GM13977 (cell line): ENCODE results near the gene SLC37A3.

Source experiments
- DNase-seq: peaks from one replicate; pipeline ENCODE4 v3.0.0; 2012; ENCODE audit warnings: low spot score
- CTCF ChIP-seq: IDR thresholded peaks from 2 replicates; pipeline ENCODE4 v1.5.1; 2012; ENCODE audit warnings: mild to moderate bottlenecking, control low read depth; ENCODE audit not compliant: insufficient read depth; ENCODE audit errors: extremely low read depth, missing control alignments
- in situ Hi-C: fragments of 300-500 bp; cut with MboI; formaldehyde crosslinking; loops from one replicate; pipeline ENCODE4 v1.12.0; 2022; ENCODE audit warnings: low sequenced_read_pairs, low pct_unique_long_range_greater_than_20kb, mixed read lengths, inconsistent platforms; ENCODE audit not compliant: unreplicated experiment

Gene SLC37A3

GRCh38 chr7:140390466-140391190, 7.7 kb downstream of the SLC37A3 start:
- peak; percentile 24 for DNase-seq
- in situ Hi-C loops = no loop called here
- TF ChIP-seq CTCF = no peak

GRCh38 chr7:140390034-140390433, 8.3 kb downstream of the SLC37A3 start:
- in situ Hi-C loops = no loop called here
- no peak for DNase-seq
- TF ChIP-seq CTCF = no peak

- TF ChIP-seq CTCF = no peak
- no peak for DNase-seq
- in situ Hi-C loops = no loop called here
These were observed 8.9 kb downstream of the SLC37A3 start for GRCh38 chr7:140389445-140389844.

- no peak for DNase-seq
- no peak for TF ChIP-seq CTCF
- in situ Hi-C loops = no loop called here
These were observed 13.3 kb downstream of the SLC37A3 start for GRCh38 chr7:140384894-140385545.

DNA sequence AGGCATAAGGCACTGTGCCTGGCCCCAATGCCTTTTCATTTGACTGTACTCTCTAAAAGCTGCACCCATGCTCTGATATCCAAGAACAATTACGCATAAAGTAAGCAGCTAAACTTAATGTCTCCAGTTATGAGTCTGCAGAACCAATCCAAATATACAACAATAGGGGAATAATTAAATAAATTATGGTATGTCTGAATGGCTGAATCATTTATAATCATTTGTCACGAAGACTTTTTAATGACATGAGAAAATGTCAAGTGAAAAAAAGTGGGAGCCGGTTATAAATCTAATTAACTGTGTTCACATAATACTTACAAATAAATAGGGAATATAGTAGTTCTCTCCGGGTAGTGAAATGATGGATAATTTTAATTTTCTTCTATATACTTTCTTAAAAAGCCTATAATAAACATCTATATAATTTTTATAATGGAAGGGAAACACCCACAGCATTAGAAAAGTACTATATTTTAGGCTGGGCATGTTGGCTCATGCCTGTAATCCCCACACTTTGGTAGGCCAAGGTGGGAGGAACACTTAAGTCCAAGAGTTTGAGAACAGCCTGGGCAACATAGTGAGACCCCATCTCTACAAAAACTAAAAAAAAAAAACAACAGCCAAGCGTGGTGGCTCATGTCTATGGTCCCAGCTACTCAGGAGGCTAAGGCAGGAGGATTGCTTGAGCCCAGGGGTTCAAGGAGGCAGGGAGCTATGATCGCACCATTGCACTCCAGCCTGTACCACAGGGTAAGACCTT, 14.2 kb downstream of the SLC37A3 start:
- no peak for DNase-seq
- in situ Hi-C loops = no loop called here
- no peak for TF ChIP-seq CTCF

GRCh38 chr7:140375892-140376730, 22.2 kb downstream of the SLC37A3 start:
- DNase-seq = no peak
- TF ChIP-seq CTCF = no peak
- in situ Hi-C loops = no loop called here
